ENCODE results near the gene ASB1. TPM values are rescaled to one million over a fixed set of nuclear protein-coding genes. Genes with fewer than 3 reads are reported as not detected.

The ASB1 gene
- total RNA-seq, 3 donors from 2014 or later = 23.5 to 41.7 (median 24.6) TPM

DNA sequence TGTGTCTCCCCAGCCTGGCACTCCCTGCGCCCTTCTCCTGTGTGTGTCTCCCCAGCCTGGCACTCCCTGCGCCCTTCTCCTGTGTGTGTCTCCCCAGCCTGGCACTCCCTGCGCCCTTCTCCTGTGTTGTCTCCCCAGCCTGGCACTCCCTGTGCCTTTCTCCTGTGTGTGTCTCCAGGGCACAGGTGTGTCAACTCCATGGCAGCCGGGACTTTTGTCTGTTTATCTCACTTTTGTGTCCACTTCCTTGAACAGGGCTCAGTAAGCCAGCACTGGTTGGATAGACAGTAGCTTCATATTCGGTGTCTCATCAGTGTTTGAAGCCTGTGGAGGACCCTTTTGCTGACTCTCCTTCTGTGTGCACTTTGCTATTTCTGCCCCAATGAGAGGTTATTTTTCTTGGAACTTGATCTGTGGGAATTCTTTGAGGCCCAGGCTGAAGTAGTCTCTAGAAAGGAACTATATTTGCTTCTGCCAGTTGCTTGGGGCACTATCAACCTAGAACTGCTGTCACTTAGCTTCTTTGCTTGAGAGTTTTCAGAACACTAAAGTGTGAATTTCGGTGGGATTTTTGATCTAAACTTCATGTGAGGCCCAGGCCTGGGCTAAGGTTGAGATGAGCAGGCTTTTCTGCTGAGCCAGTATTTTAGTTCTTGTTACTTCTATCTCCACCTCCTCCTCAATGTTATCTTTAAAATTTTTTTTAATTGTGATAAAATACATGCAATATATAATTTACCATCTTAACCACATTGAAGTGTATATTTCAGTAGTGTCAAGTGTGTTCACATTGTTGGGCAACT, 8.3 kb upstream of the ASB1 start:
- H3K4me1 ChIP-seq (ENCODE audit: low read depth) = peaks cover 5% of the 10 kb centered on the region
- no peaks in the 10 kb centered on the region for H3K9me3 ChIP-seq
- ATAC-seq = peak; percentile 95
- no peaks in the 10 kb centered on the region for H3K36me3 ChIP-seq (ENCODE audit: low read depth)
- TF ChIP-seq, protein P1, sequence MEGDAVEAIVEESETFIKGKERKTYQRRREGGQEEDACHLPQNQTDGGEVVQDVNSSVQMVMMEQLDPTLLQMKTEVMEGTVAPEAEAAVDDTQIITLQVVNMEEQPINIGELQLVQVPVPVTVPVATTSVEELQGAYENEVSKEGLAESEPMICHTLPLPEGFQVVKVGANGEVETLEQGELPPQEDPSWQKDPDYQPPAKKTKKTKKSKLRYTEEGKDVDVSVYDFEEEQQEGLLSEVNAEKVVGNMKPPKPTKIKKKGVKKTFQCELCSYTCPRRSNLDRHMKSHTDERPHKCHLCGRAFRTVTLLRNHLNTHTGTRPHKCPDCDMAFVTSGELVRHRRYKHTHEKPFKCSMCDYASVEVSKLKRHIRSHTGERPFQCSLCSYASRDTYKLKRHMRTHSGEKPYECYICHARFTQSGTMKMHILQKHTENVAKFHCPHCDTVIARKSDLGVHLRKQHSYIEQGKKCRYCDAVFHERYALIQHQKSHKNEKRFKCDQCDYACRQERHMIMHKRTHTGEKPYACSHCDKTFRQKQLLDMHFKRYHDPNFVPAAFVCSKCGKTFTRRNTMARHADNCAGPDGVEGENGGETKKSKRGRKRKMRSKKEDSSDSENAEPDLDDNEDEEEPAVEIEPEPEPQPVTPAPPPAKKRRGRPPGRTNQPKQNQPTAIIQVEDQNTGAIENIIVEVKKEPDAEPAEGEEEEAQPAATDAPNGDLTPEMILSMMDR (IDR thresholded peaks at IDR 0.05) = no peak
- intact Hi-C loops (cut with DNase I, micrococcal nuclease) = no loop called here
- DNase-seq = peak in 2 of 3 donors; percentile 71 to 76
- no peak overlapping the region for H3K4me3 ChIP-seq

GRCh38 chr2:238418999-238419546, 7.7 kb upstream of the ASB1 start:
- intact Hi-C loops (cut with DNase I, micrococcal nuclease) = no loop called here
- DNase-seq = no peak

DNA sequence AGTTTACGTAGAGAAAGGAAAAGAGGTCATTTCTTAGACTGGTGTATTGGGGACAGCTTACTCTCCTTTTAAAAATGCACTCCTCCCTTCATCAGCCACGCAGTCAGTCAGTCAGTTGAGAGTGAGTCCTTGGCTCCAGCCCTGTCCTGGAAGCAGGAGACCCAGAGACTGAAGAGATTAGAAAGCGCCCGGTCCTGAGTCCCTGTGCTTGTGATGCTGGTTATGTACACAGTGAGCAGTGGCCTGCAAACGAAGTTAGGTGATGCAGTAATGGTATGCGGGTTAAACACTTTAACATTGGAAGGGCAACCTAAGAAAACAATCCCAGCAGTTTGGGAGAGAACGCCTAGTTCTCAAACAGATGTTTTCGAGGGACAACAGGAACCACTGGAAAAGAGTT, 6.3 kb upstream of the ASB1 start:
- H3K4me1 ChIP-seq (ENCODE audit: low read depth) = peaks cover 5% of the 10 kb centered on the region
- ATAC-seq (no peak), DNase-seq (no peak)
- intact Hi-C loops (cut with DNase I, micrococcal nuclease) = no loop called here
- TF ChIP-seq, protein P1 (IDR thresholded peaks at IDR 0.05) = no peak
- H3K9me3 ChIP-seq = no peaks in the 10 kb centered on the region
- no peak overlapping the region for H3K4me3 ChIP-seq
- H3K36me3 ChIP-seq (ENCODE audit: low read depth) = no peaks in the 10 kb centered on the region

More at GRCh38 chr2:238418999-238419546, 7.7 kb upstream of the ASB1 start:
- no peak for ATAC-seq
- Histone ChIP-seq H3K4me1 (ENCODE audit: low read depth) (peaks cover 5% of the 10 kb centered on the region), H3K9me3 (no peaks in the 10 kb centered on the region), H3K36me3 (ENCODE audit: low read depth) (no peaks in the 10 kb centered on the region), H3K4me3 (no peak overlapping the region)
- TF ChIP-seq, protein P1 (IDR thresholded peaks at IDR 0.05) = no peak

- intact Hi-C loops (cut with DNase I, micrococcal nuclease) = no loop called here
Measured at GRCh38 chr2:238420878-238421694, 5.6 kb upstream of the ASB1 start.

GRCh38 chr2:238421695-238422035, 5.1 kb upstream of the ASB1 start:
- H3K36me3 ChIP-seq (ENCODE audit: low read depth) = no peaks in the 10 kb centered on the region
- intact Hi-C loops (cut with DNase I, micrococcal nuclease) = no loop called here
- TF ChIP-seq, protein P1 (IDR thresholded peaks at IDR 0.05) = no peak
- DNase-seq = no peak
- no peaks in the 10 kb centered on the region for H3K9me3 ChIP-seq
- ATAC-seq = no peak
- H3K4me1 ChIP-seq (ENCODE audit: low read depth) = peaks cover 11% of the 10 kb centered on the region
- H3K4me3 ChIP-seq = no peak overlapping the region

More at GRCh38 chr2:238420878-238421694, 5.6 kb upstream of the ASB1 start:
- ATAC-seq = no peak
- TF ChIP-seq, protein P1 (IDR thresholded peaks at IDR 0.05) = no peak
- Histone ChIP-seq H3K4me1 (ENCODE audit: low read depth) (peaks cover 10% of the 10 kb centered on the region), H3K9me3 (no peaks in the 10 kb centered on the region), H3K36me3 (ENCODE audit: low read depth) (no peaks in the 10 kb centered on the region), H3K4me3 (no peak overlapping the region)
- DNase-seq = no peak

Data from mucosa of descending colon (tissue), 3 donors.